Measurements from ENCODE around the gene GCNT3.
A peak's percentile ranks its signal among the peaks of the same experiment; 100 is the strongest.

Gene GCNT3

DNA sequence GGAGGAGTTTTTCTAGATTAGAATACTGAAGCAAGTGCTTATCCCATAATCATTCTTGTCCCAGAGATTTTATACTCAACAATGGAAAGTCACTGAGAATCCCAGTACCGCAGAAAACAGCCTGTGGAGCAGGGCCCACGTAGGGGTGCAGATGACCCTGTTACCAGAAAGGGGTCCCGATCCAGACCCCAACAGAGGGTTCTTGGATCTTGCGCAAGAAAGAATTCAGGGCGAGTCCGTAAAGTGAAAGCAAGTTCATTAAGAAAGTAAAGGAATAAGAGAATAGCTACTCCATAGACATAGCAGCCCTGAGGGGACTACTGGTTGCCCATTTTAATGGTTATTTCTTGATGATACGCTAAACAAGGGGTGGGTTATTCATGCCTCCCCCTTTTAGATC lies 2.6 kb downstream of the GCNT3 start:
- no peak overlapping the region for H3K4me3 ChIP-seq (ENCODE audit: control insufficient read depth, low read depth, low read length)
- TF ChIP-seq, protein P1, sequence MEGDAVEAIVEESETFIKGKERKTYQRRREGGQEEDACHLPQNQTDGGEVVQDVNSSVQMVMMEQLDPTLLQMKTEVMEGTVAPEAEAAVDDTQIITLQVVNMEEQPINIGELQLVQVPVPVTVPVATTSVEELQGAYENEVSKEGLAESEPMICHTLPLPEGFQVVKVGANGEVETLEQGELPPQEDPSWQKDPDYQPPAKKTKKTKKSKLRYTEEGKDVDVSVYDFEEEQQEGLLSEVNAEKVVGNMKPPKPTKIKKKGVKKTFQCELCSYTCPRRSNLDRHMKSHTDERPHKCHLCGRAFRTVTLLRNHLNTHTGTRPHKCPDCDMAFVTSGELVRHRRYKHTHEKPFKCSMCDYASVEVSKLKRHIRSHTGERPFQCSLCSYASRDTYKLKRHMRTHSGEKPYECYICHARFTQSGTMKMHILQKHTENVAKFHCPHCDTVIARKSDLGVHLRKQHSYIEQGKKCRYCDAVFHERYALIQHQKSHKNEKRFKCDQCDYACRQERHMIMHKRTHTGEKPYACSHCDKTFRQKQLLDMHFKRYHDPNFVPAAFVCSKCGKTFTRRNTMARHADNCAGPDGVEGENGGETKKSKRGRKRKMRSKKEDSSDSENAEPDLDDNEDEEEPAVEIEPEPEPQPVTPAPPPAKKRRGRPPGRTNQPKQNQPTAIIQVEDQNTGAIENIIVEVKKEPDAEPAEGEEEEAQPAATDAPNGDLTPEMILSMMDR (conservative IDR thresholded peaks at IDR 0.05; ENCODE audit: control insufficient read depth, insufficient read depth, low read depth, low read length): no peak
- DNase-seq (ENCODE audit: low read depth): no peak

GRCh38 chr15:59615661-59616060 lies 4.1 kb downstream of the GCNT3 start:
- TF ChIP-seq, protein P1 (conservative IDR thresholded peaks at IDR 0.05; ENCODE audit: control insufficient read depth, insufficient read depth, low read depth, low read length): no peak
- DNase-seq (ENCODE audit: low read depth): no peak
- no peak overlapping the region for H3K4me3 ChIP-seq (ENCODE audit: control insufficient read depth, low read depth, low read length)

DNA sequence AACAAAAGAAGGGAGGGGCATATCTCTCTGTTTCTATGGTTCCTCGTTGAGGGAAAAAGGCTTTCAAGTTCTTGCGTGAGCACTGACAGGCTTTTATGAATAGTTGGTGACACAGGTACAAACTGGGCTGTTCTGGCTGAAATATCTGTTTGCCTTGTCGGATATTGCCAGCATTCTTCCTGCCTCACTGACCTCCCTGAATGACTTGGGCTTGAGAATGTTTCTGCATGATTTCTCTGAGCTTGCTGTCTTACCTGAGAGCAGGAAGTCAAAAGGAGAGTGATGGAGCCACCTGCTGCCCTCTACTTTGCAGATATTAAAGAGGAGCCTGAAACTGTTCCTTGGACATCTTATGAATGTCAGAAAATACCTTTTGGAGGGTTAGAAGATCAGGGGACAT lies 4.8 kb downstream of the GCNT3 start:
- no peak for DNase-seq (ENCODE audit: low read depth)
- no peak overlapping the region for H3K4me3 ChIP-seq (ENCODE audit: control insufficient read depth, low read depth, low read length)

GRCh38 chr15:59618406-59618805 lies 6.8 kb downstream of the GCNT3 start:
- TF ChIP-seq, protein P1 (conservative IDR thresholded peaks at IDR 0.05; ENCODE audit: control insufficient read depth, insufficient read depth, low read depth, low read length): no peak
- no peak for DNase-seq (ENCODE audit: low read depth)
- H3K4me3 ChIP-seq (ENCODE audit: control insufficient read depth, low read depth, low read length): no peak overlapping the region

More for the DNA sequence above, 4.8 kb downstream of the GCNT3 start:
- TF ChIP-seq, protein P1 (conservative IDR thresholded peaks at IDR 0.05; ENCODE audit: control insufficient read depth, insufficient read depth, low read depth, low read length): no peak

DNA sequence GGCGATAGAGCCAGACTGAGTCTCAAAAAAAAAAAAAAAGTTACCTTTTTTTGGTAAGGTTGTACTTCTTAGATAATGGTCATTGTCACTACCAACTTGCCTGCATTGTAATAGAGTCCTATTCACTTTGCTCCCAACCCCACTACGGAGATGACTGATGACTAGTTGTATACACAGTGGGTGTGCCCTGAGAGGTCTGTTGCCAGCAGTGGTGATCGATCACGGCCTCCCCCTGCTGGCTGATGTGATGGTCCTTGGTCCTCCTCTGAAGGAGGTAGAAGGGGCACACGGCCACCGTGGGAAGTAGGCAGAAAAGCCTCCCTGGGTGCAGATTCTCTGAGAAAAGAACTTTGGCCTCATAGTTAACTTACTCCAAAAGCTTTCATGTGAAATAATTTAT lies 10.7 kb downstream of the GCNT3 start:
- TF ChIP-seq, protein P1 (conservative IDR thresholded peaks at IDR 0.05; ENCODE audit: control insufficient read depth, insufficient read depth, low read depth, low read length): peak; percentile 55
- no peak overlapping the region for H3K4me3 ChIP-seq (ENCODE audit: control insufficient read depth, low read depth, low read length)
- peak; percentile 63 for DNase-seq (ENCODE audit: low read depth)

- TF ChIP-seq, protein P1 (conservative IDR thresholded peaks at IDR 0.05; ENCODE audit: control insufficient read depth, insufficient read depth, low read depth, low read length): peak; percentile 52
- peak; percentile 5 for DNase-seq (ENCODE audit: low read depth)
- no peak overlapping the region for H3K4me3 ChIP-seq (ENCODE audit: control insufficient read depth, low read depth, low read length)
Observed at GRCh38 chr15:59632714-59633113, 21.1 kb downstream of the GCNT3 start.

DNA sequence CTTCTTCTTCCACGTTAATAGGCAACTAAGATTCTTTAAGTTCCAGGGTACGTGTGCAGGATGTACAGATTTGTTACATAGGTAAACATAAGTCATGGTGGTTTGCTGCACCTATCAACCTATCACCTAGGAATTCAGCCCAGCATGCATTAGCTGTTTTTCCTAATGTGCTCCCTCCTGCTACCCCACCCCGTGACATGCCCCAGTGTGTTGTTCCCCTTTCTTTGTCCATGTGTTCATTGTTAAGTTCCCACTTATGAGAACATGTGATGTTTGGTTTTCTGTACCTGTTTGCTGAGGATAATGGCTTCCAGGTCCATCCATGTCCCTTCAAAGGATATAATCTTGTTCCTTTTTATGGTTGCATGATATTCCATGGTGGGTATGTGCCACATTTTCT lies 24.6 kb downstream of the GCNT3 start:
- H3K4me3 ChIP-seq (ENCODE audit: control insufficient read depth, low read depth, low read length): no peak overlapping the region
- no peak for DNase-seq (ENCODE audit: low read depth)
- TF ChIP-seq, protein P1 (conservative IDR thresholded peaks at IDR 0.05; ENCODE audit: control insufficient read depth, insufficient read depth, low read depth, low read length): no peak

Data from fibroblast of mammary gland (primary cell).